ENCODE measurements around the gene STX8.

STX8 gene

DNA sequence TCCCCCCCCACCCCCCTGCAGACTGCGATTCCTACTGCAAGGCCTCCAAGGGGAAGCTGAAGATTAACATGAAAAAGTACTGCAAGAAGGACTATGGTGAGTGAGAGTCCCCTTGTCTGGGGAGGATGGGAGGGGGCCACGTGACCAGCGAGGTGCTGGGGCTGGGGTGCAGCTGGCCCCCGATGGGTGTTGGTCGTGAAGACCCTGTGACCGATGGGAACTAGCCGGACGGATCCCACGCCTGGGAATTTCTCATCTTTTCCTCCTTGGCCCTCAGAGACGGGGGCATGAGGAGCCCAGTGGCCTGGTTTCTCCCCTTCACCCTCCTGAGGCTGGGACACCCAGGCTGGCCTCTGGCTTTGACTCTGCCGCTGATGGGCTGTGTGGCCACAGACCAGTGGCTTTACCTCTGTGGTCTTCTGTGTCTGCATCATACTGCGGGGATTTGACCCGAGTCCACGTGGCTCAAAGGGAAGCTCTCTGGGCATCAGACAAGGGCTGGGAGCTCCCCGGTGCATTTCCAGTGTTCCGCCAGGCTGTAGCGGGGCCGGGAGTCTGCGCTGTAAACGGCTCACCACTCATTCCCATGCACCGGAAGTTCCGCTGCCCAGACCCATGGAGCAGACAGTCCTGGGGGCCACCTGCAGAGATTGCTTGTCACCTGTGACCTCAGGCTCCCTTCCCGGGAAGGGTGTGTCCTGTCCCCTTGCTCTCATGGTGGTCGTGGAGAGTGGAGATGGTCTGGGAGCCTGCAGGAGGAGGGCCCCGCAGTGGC is 354.3 kb downstream of the STX8 start:
- DNase-seq = no peak

DNA sequence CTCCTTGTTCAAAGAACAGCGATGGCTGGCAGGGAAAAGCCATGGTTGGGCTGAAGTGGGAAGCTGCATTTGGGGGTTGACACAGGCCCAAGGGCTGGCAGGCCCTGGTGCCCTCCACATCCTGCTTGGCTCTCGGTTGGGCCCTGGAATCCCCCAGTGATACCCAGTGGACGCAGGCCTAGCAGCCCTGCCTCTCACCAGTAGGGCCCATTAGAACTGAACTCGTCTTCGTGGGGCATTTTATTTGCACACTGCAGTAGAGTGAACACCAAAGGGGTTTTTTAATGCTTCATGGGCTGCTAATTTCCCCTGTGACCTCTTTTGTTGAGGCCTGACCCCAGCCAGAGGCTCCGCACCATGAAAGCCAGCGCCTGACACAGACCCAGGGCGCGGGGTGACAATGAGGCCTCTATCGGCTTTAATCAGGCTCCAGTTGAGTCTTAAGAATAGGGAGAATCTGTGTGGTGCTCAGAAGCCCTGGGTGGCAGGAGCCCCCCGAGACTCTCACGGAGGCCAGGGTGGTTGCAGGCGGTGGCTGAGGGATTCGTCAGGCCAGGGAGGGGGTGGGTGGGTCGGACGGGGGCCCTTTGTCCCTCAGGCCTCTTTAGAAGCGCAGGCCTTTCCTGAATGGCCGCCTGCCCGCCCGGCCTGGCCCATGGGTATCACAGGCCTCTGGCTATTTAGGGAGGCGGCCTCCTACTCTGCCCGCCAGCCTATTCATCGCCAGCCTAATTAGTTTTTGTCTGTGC is 355.0 kb downstream of the STX8 start:
- no peak for DNase-seq

DNA sequence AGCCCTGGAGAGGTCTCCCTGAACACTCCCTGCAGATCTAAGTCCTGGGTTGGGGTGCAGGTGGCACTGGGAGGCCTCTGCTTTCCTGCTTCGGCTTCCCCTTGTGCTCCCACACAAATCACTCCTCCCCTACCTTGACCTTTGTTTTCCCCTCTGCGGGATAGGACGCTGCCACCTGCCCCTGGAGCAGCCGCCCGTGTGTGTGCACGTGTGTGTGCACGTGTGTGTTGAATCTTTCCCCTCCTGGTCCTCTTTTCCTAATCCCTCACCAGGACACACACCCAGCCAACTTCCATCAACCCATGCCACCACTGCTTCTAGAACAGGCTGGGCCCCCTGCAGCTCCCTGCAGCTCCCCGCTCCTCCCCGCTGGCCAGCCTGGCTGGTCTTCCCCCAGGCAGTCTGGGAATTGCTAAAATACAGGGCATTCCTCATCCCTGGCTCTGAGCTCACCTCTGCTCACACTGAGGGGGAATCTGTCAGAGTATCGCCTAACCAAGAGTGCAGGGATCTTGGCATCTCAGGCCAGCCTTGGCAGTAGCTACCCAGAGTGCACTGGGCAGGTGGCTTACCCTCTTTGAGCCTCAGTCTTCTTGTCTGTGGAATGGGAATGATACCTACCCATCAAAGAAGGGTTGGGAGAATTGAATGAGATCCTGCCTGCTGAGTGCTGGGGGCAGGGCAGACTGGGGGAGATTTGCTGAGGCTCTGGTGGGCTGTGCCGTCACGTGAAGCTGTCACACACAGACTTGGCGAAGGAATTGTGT is 355.8 kb downstream of the STX8 start:
- DNase-seq = no peak

DNA sequence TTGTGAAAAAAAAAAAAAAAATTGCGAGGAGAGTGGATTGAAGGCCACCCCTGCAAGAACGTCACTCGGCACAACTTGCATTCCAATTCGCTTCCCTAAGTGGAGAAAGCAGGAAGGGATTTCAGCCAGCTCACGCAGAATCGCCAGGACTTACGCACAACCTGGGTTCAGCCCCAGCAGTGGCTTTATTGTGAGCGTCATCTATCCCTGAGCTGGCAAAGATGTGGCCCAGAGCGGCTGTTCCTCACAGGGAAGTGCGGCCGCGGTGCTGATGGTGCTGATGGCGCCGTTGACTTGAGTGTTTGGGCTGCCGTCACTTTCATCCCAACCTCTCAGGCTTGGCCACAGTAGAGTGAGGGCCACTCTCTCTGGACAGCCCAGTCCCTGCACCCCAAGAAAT is 356.7 kb downstream of the STX8 start:
- DNase-seq = no peak

DNA sequence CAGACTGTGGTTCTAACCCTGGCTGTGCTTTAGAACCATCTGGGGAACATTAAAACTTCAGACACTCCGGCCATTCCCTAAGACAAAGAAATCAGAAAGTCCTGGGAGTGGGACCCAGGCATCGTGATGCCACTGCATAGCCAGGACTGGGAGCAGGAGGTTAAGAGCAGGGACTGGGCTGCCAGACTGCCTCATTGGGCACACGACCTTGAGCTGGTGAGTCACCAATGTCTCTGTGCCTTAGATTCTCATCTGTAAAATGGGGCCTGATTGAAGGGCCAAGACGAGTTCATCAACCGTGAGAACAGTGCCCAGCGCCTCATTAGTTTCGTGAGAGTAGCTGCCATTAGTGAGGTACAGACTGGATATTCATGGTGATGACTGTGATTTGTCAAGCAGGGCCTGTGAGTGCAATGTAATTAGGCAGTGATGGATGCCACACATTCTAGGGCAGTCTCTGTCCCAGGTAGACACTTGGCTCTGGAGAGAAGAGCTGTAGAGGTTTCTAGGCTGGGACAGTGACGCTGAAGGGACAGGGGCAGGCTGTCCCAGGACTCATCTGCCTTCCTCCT is 357.5 kb downstream of the STX8 start:
- DNase-seq = no peak

DNA sequence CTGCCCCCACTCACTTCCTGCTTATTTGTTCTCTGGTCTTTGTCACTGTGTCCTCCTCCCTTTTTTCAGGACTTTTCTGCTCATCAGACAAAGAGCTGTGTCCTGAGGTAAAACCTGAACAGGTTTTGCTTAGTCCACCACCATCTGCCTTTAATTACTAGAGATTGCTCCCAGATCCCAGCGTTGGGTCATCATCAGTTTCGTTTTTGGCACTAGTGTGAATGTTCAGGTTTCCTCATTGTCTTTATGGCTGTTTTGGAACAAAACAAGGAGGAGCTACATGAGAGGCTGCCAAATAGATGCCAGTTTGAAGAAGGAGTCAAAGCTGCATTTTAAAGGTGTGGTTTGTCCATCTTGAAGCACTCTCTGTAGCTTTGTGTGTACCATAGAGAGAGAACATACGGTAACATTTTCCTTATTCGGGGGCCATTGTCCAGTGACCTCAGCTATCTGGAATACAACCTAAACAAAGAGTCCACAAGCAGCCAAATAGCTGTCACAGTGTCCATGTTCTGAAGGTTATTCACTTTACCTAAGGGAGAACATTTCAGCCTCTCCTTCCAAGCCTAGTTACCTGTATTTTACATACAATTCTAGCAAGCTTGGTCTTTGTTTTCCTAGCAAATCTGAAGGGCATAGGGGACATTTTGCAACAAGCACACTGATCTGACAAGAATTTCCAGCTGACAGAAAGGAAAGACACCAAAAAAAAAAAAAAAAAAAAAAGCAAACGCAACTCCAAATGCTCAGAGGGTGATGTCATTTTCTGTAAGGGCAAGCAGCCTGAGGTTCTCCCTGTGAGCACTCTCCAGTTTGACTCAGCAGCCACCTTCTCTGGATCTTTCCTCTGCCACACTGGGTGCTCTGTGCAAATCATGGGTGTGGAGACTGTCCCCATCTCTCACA is 358.2 kb downstream of the STX8 start:
- DNase-seq = no peak

DNA sequence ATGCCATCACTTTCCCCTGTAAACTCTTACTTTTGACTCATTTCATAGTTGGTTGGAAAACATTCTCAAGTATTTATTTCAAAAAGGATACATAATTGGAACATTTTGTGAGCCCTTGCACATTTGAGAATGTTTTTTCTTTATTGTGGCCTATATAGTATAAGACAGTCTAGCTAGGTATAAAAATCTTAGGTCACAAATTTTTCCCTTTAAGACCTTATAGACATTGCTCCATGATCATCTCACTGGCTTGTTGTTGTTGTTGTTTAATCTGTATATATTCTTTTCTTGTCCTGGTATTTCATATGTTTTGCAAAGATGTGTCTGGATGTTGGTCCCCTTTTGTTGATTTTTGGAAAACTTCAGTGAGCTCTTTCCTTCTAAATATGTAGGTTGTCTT is 360.2 kb downstream of the STX8 start:
- DNase-seq = no peak

DNA sequence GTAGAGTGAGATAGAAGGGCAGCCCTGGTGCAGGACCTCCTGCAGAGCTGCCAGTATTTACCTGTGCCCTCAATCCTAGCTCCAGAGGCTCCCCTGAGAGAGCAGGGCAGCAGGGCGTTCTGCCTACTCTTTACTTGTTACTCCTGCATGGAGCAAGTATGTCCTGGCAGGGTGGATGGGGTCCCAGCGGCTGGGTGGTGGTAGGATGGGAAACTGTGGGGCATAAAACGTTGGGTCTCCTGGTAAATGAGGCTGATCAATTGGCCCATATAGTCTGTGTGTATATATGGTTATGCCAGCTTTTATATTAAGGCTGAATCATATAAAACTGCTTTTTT is 362.3 kb downstream of the STX8 start:
- DNase-seq = no peak

DNA sequence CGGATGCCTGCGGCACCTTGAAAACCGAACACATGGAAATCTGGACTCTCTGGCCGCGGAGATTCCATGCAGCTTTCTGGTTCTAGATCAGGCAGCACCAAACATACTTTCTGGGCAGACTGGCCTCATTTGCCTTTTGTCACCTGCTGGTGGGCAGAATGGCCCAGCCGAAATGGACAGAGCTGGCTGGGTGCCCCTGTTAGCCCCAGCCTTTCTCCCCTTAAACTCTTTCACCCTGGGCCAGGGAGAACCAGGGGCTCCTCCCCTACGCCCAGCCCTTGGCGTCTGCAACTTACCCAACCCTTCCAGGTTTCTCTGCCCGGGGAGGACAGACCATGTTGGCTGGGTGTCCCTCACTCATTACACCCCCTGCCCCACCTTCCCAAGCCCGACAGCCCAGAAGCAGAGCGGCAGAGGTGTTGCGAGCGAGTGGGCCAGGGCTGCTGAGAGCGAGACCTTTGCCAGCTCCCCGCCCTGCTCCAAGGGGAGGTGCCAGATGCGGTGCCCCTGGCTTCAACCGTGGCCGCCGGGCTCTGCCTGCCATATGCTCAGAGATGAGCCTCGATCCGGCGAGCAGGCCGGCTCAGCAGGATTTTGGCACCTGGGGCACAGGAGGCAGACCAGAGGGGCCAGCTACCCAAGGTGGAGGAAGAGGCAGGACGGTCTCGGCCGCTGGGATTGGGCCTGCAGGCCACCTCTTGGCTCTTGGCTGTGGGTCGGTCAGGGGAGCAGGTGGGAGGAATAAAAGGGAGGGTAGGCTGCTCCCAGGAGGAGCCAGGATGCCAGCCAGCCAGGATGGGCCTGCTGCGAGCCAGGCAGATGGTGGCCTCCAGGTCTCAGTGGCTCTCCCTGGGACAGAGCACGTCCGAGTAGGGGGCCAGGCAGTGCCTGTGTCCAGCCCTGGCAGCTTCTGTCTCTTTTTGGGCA is 363.0 kb downstream of the STX8 start:
- DNase-seq = no peak

DNA sequence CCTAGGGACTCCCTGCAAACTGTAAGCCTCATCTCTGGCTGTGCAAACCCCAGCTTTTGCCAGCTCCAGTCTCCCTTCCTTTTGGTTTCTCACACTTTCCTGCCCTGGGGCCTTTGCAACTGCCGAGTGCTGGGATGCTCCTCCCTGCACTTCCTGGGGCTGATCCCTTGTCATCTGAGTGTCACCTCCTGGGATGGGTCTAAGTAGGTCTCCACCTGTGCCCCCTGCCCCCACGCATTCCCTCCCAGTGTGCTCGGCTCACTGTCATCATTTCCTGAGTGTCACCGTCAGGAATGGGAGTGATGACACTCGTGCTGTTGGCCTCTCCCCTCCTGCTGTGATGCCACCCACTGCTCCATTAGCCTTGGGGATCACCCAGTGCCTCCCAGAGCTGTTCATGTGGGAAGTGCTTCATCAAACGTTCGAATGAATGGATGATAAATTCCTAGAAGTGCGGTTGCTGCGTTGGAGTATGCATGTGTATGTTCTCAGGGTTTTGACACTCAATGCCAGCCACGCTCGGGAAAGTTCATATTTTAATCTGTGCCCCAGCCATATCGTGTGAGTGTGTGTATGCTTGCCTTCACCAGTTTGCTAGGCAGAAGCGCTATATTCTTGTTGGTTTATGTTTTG is 364.4 kb downstream of the STX8 start:
- no peak for DNase-seq

DNA sequence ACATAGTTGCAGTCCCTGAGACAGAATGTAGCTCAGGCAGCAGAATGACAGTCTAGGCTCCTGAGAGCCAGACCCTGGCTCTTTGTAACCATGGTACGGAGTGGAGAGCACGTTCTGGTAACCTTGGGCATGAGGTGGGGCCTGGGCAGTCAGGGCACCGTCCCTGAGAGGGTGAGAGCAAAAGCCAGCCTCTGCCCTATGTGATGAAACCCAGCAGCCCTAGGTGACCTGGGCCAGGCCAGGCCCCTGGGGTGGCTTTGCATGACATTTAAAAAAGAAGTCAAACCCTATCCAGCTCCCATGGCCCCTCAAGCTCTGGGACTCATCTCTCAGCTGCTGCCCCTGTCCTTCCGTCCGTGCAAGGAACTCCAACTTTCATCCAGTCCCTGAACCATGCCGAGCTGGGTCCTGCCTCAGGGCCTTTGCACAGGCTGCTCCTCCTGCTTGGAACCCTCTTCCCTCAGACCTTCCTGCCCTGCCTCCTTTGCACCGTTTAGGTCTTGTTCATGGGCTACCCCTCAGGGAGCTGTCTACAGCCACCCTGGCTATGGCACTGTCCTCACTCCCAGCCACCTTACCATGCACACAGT is 365.7 kb downstream of the STX8 start:
- no peak for DNase-seq

DNA sequence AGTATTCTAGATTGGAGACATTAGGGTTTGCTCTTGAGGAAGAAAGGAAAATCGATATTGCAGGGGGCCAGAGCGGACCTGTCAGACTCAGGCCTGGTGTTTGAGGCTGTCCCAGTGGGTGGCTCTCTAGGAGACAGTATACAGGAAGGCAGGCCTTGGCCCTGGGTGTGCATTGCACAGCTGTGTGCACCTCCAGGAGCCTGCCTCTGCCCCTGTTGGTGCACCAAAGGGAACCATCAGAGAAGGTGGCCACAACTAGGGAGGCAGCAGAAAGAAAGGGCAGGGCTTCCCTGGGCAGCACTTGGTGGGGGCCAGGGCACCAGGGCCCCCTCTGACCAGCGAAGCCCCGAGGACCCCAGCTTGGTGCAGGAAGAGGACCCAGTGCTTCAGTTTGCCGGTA is 366.3 kb downstream of the STX8 start:
- no peak for DNase-seq

DNA sequence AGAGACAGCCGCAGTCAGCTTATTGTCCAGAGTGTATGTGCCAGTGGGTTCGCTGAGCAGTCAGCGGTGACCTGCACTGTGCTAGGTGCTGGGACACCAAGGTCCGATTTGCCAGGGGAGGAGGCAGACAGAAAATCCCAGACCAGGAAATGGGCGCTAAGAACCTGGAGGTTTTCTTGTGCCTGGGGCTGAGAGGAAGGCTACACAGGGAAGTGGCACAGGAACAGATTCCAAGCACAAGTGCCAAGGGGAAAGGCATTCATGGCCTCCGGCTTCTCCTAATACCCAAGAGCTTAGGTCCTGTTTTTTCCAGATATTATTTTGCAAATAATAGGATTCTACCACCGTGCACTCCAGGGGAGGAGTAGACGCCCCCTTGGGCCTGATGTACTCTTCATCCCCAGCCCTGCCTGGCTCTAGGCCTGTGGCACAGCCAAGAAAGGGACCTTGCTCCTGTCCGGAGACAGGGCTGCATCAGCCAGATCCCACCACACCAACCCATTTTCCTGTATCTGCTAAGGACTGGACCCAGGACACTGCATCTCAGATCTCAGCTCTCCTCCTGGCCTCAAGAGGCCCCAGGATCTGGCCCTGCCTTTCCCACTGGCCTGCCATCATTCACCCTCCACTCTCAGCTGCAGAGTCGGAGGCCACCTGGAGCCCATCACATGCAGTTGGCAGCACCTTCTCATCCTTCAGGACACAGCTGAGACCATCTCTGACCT is 367.1 kb downstream of the STX8 start:
- DNase-seq = no peak

DNA sequence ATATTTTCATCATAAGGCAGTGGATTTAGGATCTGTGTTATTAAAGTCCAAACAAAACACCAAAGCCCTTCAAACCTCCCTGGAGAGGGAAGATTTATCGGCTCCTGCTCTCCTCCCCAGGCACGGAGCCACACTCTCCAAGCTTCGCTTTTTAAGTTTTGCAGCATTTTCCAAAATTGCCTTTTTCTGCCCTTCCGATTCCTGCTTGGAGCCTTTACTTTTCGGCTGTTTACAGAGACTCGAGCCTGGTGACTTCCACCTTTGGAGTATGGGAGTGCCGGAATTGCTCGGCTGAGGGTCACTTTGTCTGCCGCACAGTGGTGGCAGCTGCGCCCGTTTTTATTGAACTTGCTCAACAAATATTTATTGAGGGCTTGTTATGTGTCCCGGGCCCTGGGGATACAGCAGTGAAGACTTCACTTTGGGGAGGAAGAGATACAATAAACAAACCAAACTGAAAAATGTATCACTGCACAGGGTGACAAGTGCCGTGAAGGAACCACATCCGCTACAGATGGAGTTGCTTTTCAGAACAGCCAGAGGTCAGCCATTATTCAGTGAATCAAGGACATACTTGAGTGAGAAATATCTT is 368.8 kb downstream of the STX8 start:
- DNase-seq = no peak

DNA sequence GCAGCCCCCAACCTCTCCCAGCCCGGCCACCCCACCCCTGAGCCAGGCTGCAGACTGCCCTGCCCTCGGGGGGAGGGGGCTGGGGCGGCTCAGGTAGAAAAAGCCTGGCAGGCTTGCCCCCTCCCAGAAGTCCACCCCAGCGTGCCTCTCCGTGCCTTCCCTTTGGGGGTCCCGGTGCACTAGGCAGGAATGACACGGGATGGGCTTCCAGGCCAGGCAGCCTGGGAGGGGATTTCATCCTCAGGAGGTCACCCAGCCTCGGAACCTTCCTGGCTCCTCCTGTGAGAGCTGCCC is 369.3 kb downstream of the STX8 start:
- DNase-seq = no peak

DNA sequence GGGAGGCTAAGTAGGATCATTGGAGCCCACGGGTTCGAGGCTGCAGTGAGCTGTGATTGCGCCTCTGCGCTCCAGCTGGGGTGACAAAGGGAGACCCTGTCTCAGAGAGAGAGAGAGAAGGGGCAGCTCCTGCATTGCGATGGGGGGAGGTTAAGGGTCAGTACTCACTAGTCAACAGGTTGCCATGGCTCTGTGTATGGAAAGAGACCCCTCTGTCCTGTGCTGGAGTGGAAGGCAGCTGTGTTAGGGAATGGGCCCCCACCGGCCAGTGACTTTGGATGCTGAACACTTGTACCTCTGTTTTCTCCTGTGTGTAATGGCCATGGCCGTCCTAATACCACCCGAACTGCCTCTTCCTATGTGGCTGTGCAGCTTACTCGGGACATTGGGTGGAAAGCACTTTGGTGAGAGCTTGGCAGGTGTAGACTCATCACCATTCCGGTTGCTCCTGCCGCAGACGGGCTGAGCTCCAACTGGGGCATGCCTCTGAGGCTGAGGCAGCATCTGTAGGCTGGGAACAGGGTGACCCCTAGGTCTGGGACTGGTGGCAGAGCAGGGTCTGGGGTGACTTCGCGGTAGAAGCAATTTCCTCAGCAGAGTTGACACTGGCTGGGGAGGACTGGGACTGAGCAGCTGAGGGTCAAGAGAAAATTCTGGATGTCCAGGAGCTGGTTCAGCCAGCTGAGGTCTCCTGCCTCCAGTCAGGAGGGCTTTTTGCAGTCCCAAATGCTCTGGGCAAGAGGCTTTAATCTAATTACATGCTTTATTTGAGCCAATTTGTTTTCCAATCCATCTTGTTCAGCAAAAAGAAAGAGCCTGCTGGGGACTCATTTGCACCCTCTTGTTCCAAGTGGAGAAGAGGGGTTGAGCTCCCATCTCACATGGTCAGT is 369.9 kb downstream of the STX8 start:
- no peak for DNase-seq

DNA sequence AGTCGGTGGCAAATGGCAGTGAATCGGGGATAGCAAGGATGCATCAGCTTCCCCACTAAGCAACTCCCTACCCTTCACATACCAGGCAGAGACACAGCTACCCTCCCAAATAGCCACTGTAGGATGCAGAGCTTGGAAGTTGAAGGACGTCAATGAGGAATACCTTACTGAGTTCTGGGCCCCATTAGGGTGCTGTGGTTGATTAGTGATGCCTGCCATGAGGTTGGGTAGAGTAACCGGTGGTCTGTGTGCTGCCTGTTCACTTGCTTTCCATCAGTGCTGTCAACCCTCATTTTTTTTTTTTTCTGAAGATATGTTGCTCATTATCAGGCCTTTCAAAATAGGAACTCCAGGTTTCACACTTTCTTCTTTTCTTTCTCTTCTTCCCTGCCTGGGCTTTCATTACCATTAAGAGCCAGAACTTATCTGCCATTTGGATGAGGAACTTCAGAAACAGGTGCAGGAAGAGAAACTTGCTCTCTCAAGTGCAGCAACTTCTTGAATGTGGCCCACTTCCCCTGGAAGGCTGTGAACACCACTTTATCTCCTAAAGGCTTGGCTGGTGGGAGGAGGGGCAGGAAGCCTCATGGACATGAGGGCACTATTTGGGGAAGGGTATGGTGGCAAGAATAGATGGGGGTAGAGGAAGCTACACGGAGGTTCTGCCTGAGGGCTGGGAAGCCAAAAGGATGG is 370.8 kb downstream of the STX8 start:
- DNase-seq = peak; percentile 35

Data from hematopoietic multipotent progenitor cell treated with erythropoietin and hydrocortisone succinate and interleukin-3 and kit ligand, for 4 days (in vitro differentiated cells).